ENCODE results near the gene CSF3R. TPM values are rescaled to one million over a fixed set of nuclear protein-coding genes. Genes with fewer than 3 reads are reported as not detected.

The CSF3R gene
- total RNA-seq, 2 experiments from 2014 or later: not detected

GRCh38 chr1:36442337-36442736, 40.4 kb downstream of the CSF3R start:
- H3K4me2 ChIP-seq (ENCODE audit: low read length): no peak overlapping the region
- CTCF ChIA-PET (ENCODE audit: unreplicated experiment): no interaction called here
- H4K20me1 ChIP-seq (ENCODE audit: insufficient read depth, low read length): no peaks in the 10 kb centered on the region

GRCh38 chr1:36440646-36441045, 42.1 kb downstream of the CSF3R start:
- no peaks in the 10 kb centered on the region for H3K9me2 ChIP-seq (ENCODE audit: insufficient read depth, low read length)
- H2AFZ ChIP-seq (ENCODE audit: low read length): no peak overlapping the region
- DNase-seq (ENCODE audit: low spot score): no peak
- H3K79me2 ChIP-seq (ENCODE audit: insufficient read depth, low read depth, low read length): no peaks in the 10 kb centered on the region
- BruUV-seq (replicated peaks): no TSS peak
- CTCF ChIA-PET (ENCODE audit: unreplicated experiment): no interaction called here
- H4K20me1 ChIP-seq (ENCODE audit: insufficient read depth, low read length): no peaks in the 10 kb centered on the region
- POLR2A ChIA-PET: interaction anchor here (0.6 kb wide), 2 partner anchors 8 to 59 kb away, joined by 3 read pairs; no protein-coding TSS in a partner anchor
- no peaks in the 10 kb centered on the region for H3K9me3 ChIP-seq (ENCODE audit: low read length)
- no peaks in the 10 kb centered on the region for H3K4me1 ChIP-seq (ENCODE audit: insufficient read depth, low read length, poor library complexity, severe bottlenecking)
- no peak overlapping the region for H3K27ac ChIP-seq (ENCODE audit: low read depth, low read length, poor library complexity, severe bottlenecking)
- intact Hi-C loops (cut with micrococcal nuclease; ENCODE audit: unreplicated experiment): no loop called here
- no peak overlapping the region for H3K4me2 ChIP-seq (ENCODE audit: low read length)
- TF ChIP-seq EZH2phosphoT487 (IDR thresholded peaks at IDR 0.05; ENCODE audit: borderline replicate concordance, low read depth, low read length) (no peak), CTCF (conservative IDR thresholded peaks at IDR 0.05; ENCODE audit: low read length) (no peak)
- no peaks in the 10 kb centered on the region for H3K36me3 ChIP-seq (ENCODE audit: insufficient read depth, low read length)
- no peak overlapping the region for H3K4me3 ChIP-seq (ENCODE audit: low read depth, low read length, poor library complexity, severe bottlenecking)

More at GRCh38 chr1:36442337-36442736, 40.4 kb downstream of the CSF3R start:
- Histone ChIP-seq H3K27ac (ENCODE audit: low read depth, low read length, poor library complexity, severe bottlenecking) (no peak overlapping the region), H3K9me3 (ENCODE audit: low read length) (no peaks in the 10 kb centered on the region), H3K4me3 (ENCODE audit: low read depth, low read length, poor library complexity, severe bottlenecking) (no peak overlapping the region), H2AFZ (ENCODE audit: low read length) (no peak overlapping the region), H3K79me2 (ENCODE audit: insufficient read depth, low read depth, low read length) (no peaks in the 10 kb centered on the region), H3K36me3 (ENCODE audit: insufficient read depth, low read length) (no peaks in the 10 kb centered on the region), H3K9me2 (ENCODE audit: insufficient read depth, low read length) (no peaks in the 10 kb centered on the region), H3K4me1 (ENCODE audit: insufficient read depth, low read length, poor library complexity, severe bottlenecking) (no peaks in the 10 kb centered on the region)
- intact Hi-C loops (cut with micrococcal nuclease; ENCODE audit: unreplicated experiment): no loop called here
- no peak for TF ChIP-seq EZH2phosphoT487 (IDR thresholded peaks at IDR 0.05; ENCODE audit: borderline replicate concordance, low read depth, low read length)
- no peak for DNase-seq (ENCODE audit: low spot score)
- no TSS peak for BruUV-seq (replicated peaks)
- POLR2A ChIA-PET: no interaction called here

- Histone ChIP-seq H3K36me3 (ENCODE audit: insufficient read depth, low read length) (no peaks in the 10 kb centered on the region), H3K79me2 (ENCODE audit: insufficient read depth, low read depth, low read length) (no peaks in the 10 kb centered on the region), H3K4me1 (ENCODE audit: insufficient read depth, low read length, poor library complexity, severe bottlenecking) (no peaks in the 10 kb centered on the region), H3K27ac (ENCODE audit: low read depth, low read length, poor library complexity, severe bottlenecking) (no peak overlapping the region), H3K4me2 (ENCODE audit: low read length) (no peak overlapping the region), H4K20me1 (ENCODE audit: insufficient read depth, low read length) (no peaks in the 10 kb centered on the region), H3K9me2 (ENCODE audit: insufficient read depth, low read length) (no peaks in the 10 kb centered on the region), H3K4me3 (ENCODE audit: low read depth, low read length, poor library complexity, severe bottlenecking) (no peak overlapping the region), H2AFZ (ENCODE audit: low read length) (no peak overlapping the region), H3K9me3 (ENCODE audit: low read length) (no peaks in the 10 kb centered on the region)
- POLR2A ChIA-PET: interaction anchor here (0.6 kb wide), 1 partner anchor 9 kb away, joined by 3 read pairs; no protein-coding TSS in a partner anchor
- no peak for DNase-seq (ENCODE audit: low spot score)
- TF ChIP-seq CTCF (conservative IDR thresholded peaks at IDR 0.05; ENCODE audit: low read length) (no peak), EZH2phosphoT487 (IDR thresholded peaks at IDR 0.05; ENCODE audit: borderline replicate concordance, low read depth, low read length) (no peak)
- intact Hi-C loops (cut with micrococcal nuclease; ENCODE audit: unreplicated experiment): no loop called here
- no TSS peak for BruUV-seq (replicated peaks)
- CTCF ChIA-PET (ENCODE audit: unreplicated experiment): no interaction called here
Measured at GRCh38 chr1:36440044-36440443, 42.7 kb downstream of the CSF3R start.

All from OCI-LY7 (cell line).